Stimulated activated CD4-positive, alpha-beta T cell treated with anti-CD3 and anti-CD28 coated beads, Interleukin-4, amount 100 ng/mL, for 1 hour (primary cell): ENCODE results near the gene IRAK3.
A peak's percentile ranks its signal among the peaks of the same experiment; 100 is the strongest.

Experiments used
- DNase-seq: peaks from one replicate; pipeline ENCODE4 v3.0.0-alpha.2; 2020

IRAK3 gene, protein sequence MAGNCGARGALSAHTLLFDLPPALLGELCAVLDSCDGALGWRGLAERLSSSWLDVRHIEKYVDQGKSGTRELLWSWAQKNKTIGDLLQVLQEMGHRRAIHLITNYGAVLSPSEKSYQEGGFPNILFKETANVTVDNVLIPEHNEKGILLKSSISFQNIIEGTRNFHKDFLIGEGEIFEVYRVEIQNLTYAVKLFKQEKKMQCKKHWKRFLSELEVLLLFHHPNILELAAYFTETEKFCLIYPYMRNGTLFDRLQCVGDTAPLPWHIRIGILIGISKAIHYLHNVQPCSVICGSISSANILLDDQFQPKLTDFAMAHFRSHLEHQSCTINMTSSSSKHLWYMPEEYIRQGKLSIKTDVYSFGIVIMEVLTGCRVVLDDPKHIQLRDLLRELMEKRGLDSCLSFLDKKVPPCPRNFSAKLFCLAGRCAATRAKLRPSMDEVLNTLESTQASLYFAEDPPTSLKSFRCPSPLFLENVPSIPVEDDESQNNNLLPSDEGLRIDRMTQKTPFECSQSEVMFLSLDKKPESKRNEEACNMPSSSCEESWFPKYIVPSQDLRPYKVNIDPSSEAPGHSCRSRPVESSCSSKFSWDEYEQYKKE

DNA sequence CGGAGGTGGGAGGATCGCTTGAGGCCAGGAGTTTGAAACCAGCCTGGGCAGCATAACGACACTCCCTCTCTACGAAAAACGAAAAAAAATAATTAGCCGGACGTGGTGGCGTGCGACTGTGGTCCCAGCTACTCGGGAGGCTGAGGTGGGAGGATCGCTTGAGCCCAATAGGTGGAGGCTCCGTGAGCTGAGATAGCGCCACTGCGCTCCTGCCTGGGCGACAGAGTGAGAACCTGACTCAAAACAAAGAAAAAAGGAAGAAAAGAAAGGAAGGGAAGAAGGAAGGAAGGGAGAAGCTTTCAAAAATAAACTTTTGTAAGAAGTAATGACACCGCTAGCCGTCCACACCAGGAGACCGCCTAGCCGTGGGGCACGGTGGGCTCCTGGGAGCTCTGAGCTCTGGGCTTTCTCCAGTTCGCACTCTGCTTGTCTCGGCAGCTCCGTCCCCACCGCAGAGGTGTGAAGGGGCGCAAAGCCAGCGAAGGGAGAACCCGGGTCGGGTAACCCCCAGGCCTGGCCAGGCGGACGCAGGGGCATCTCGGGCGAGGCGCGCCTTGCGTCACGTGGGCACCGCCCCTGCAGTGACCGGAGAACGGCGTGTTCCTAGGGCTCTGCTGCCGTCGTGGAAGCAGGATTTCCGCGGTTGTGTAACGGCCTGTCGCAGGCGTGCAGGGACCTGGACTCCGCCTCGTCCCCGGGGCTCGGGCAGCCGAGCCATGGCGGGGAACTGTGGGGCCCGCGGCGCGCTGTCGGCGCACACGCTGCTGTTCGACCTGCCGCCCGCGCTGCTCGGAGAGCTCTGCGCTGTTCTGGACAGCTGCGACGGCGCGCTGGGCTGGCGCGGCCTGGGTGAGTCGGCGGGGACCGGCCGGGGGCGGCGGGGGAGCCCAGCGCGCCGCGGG is at the start of gene IRAK3:
TSS of gene IRAK3 (plus strand) at position 631 of the 902 bp plus-strand sequence. CDS start at position 717, 86 bp downstream.
- DNase-seq = peak; percentile 29

DNA sequence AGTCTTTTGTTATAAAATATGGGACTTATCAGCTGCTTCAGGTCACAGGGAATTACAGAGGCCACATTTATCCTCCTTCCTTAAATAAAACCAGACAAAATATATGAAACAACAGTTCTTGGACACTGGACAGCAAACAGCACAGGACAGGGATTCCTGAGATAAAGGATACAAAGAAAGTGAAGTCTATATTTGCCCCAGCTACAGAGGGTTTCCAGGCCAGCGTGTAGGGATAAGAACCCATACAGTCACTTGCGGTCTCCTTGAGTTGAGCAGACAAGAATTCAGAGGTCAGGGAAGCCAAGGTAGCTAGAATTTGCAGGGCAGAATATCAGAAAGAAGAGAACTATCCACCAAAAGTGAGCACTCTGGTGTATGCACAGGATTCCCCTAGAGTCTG is 49.7 kb upstream of the IRAK3 start:
- no peak for DNase-seq

DNA sequence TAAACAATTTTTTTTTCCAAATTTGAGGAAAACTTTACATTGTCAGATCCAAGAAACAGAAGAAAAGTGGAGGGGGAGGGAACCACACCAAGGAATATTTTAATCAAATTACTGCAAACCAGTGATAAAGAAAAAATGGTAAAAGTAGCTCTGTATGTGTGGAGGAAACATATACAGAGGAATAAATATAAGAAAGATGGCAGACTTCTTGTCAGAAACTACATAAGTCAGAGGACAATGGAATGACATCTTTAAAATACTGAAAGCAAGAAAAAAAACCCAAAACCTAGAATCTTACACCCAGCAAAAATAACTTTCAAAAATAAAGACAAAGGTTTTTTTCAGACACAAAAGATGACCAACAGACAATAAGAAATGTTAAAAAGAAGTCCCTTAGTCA is 48.3 kb upstream of the IRAK3 start:
- no peak for DNase-seq

DNA sequence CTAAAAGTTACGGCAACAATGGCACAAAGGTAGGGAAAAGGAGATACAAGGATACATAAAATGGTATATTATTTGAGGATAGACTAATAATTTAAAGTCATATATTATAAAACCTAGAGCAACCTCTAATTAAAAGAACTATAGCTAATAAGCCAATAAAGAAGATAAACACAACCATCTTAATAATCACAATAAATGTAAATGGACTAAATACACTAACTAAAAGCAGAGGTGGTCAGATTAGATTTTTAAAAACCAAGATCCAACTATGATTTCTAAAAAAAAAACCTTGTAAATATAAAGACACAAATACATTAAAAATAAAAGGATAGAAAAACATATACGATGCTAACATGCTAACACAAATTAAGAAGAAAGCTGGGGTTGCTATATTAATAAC is 47.7 kb upstream of the IRAK3 start:
- no peak for DNase-seq

DNA sequence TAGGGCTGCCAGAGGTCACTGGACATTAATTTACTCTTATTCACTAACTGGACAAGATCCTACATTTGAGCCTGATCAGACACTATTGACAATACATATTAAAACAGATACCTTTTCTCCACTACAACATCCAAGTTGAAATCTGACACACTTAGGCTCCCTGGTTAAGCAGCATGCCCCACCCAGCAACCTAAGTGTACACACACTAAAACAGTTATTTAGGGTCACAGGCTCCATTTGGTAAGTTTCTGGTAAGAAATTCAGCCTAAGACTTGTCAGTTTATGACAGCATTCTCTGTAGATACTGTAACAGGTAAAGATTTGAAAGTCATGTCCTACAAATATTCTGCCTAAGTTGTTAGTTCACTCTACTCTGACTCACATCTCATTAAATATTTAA is 46.2 kb upstream of the IRAK3 start:
- DNase-seq = no peak

DNA sequence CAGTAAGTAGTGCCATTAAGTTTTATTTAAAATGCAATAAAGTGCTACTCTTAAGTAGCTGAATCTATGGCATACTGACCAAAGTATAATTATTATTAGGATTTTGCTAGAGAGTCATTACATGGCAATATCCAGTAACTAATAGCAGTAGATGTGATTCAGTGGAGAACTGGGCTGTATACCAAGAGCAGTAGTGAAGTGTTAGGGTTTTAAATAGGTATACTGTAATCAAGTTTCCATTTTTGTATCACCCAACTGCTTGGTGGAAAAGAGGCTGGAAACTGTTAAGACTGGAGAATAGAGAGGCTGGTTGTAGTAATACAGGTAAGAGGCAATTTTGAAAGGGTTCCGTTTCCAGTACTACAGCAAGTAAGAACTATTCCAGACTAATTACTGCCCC is 45.1 kb upstream of the IRAK3 start:
- DNase-seq = no peak

DNA sequence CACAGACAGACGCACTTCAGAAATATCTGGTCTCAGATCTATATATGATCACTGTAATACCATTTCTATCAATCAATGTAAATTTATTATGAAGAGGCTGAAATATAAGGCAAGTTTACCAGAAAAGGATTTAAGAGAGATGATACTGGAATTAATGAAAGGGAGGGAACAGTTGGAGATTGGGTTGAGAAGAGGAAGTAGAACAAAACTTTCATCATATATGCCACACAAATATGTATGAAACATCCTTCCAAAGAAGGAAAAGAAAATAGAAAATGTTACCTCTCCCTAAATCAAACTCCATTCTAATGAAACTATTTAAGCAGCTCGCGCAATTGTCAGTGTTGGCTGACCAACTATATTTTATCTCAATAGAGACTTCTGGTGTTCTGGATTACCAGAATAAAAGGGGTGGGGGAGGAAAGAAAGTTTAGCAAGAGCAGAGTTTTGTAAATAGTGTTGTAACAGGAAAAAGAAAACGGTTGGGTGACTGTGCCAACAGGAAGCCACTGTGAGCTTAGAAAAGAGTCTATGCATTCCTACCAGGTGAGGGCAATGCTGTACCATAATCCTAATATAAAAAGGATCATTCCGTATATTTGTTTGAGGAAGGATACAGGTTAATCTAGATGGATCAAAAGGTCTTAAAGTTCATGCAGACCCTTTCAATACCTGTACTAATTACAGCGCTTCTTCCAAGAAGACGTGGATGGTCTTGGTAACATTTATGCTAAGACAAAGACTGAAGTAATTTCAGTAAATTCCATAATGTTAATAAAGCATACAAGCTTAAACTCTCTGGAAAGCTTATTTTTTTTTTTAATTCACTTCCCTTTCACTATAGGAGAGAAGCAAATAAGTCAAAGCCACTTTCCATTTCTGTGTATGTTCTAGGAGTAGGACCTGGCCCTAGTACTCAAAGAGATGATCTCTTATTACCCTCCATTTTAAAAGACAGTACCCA is 43.9 kb upstream of the IRAK3 start:
- no peak for DNase-seq

DNA sequence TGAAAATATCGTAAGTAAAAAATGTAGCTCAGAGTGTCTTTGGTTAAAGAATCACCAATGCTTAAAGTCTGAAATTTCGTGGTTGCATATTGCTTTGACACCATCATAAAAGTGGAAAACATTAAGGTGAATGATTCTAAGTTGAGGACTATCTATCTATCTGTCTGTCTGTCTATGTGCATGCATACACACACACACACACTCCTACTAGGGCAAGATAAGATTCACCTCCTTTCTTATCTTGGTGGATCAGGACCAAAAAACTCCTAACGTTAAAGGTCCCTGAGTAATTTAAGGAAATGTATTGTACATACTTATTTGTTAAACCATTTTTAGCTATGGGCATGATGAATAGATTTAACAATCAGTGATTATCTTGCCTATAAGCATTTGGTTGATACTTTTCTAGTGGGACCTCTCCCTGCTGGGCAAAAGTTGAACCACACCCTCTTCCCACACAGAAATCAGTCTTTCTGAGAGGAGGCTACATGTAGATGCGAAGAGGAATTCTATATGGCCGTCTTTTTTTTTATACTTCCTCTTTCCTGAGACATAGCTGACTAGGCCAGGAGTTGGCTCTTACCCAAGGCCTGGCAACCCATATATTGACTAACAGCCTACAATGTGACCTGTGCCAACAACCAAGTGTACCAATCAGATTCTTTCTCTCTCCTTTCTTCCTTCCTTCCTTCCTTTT is 39.2 kb upstream of the IRAK3 start:
- DNase-seq = no peak

DNA sequence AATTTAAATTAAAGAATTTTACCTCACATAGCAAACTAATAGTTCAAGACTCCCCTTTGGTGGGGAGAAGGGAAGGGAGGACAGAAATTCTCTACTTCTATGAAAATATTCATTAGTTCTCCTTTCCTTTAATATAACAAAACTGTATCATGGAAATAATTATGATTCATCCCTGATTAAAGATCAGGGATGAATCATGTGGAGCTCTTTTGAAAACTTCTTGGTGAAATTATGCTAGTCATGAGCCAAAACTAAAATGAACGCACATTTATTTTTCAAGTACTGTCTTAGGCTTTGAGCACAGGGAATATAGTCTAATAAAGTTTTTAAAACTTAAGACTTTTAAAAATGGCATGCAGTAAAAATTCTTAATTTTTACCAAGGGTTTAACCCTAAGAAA is 36.3 kb upstream of the IRAK3 start:
- DNase-seq = no peak

DNA sequence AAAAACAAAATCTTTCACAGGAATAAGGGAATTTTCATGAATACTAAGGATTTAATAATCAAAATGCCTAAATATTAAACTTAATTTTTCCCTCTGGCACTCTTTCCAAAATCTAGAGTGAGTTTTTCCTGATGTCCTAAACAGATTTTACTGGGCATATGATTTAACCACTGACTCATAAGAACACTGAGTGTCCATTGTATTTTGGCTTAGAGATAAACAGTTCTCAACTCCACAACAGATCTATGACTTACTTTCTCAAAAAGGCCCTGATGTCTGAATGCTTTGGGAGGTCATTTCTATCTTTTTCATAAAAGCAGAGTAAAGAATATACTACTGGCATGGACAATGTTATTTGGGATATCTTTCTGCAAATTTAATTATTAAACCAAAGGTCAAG is 34.2 kb upstream of the IRAK3 start:
- DNase-seq = no peak

DNA sequence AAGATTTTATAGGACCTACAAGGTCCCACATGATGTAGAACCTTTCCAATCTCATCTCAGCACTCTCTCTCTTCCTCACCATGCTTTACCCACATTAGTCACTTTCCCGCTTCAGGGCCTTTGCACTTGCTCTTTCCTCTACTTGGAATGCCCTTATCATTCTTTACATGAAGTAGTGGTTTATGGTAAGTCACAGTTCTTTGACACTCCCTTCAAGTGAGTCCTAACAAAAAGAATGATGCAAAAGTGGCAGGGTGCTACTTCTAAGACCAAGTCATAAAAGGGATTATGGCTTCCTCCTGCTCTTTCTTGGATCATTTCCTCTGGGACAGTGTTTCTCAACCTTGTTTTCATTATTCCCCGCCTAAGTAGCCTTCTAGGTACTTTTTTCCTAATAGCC is 32.4 kb upstream of the IRAK3 start:
- no peak for DNase-seq

DNA sequence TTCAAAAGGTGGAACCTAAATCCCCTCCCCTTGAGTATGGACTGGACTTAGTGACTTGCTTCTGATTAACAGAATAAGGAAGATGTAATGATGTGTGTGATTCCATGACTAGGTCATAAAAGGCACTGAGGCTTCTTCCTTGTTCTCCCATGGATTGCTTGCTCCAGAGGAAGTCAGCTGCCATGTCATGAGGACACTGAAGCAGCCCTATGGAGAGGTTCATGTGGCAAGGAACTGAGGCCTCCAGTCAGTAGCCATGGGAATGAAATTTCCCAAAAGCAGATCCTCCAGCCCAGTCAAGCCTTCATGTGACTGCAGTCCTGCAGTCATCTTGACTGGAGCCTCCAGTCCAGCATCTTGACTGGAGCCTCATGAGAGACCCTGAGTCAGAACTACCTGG is 29.9 kb upstream of the IRAK3 start:
- no peak for DNase-seq

DNA sequence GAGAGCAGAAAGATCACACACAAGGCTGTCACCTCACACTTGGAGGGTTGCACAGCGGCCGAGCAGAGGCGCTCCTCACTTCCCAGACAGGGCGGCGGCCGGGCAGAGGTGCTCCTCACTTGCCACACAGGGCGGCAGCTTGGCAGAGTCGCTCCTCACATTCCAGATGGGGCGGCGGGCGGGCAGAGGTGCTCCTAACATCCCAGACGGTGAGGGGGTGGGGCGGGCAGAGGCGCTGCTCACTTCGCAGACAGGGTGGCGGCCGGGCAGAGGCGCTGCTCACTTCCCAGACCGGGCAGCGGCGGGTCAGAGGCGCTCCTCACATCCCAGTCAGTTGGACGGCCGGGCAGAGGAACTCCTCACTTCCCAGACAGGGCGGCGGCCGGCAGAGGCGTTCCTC is 28.3 kb upstream of the IRAK3 start:
- no peak for DNase-seq

DNA sequence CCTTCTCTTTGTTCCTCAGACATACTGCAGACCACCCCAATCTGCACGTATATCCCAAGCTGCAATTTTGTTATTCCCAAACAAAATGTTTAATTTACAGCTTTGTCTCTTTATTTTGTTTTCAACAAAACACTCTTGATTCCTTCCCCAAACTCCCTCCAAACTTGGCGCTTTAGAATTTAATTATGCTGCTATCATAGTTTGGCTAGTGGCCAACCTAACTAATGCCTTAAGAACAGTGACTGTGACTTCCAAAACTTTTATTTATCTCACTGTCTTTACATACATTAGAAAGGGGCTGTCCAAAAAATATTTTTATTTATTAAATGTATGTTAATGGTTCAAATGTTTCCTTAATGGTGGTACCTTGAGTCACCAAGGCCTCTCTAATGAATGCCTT is 26.3 kb upstream of the IRAK3 start:
- DNase-seq = no peak

DNA sequence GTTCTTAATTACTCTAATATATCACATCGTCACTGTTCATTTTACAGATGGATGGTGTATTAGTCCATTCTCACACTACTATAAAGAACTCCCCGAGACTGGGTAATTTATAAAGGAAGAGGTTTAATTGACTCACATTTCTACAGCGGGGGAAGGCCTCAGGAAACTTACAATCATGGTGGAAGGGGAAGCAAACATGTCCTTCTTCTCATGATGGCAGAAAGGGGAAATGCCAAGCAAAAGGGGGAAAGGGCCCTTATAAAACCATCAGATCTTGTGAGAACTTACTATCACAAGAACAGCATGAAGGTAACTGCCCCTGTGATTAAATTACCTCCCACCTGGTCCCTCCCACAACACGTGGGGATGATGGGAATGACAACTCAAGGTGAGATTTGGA is 25.7 kb upstream of the IRAK3 start:
- no peak for DNase-seq

DNA sequence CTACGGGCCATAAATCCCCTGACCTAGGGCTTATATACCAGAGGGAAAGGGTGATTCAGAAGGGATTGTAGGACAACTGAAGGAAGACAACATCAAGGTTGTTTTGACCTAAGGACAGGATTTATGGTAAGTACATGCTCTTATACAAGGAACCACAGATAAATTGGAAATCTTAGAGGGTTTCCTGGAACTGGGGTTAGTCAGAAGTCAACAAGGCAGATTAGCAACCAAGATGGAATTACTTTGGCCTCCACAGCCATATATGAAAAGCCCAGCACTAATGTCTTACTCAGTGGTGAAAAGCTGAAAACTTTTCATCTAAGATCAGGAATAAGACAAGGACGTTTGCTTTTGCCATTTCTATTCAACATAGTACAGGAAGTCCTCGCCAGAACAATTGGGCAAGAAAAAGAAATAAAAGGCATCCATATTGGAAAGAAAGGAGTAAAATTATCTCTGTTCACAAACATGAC is 24.6 kb upstream of the IRAK3 start:
- no peak for DNase-seq

DNA sequence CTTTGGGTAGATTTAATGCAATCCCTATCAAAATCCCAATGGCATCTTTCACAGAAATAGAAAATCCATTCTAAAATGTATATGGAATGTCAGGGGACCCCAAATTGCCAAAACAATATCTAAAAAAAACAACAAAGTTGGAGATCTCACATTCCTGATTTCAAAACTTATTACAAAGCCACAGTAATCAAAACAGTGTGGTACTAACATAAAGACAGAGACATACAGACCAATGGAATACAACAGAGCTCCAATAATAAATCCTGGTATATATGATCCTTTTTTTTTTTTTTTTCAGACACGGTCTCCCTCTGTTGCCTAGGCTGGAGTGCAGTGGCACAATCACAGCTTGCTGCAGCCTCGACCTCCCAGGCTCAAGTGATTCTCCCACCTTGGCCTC is 23.9 kb upstream of the IRAK3 start:
- no peak for DNase-seq

DNA sequence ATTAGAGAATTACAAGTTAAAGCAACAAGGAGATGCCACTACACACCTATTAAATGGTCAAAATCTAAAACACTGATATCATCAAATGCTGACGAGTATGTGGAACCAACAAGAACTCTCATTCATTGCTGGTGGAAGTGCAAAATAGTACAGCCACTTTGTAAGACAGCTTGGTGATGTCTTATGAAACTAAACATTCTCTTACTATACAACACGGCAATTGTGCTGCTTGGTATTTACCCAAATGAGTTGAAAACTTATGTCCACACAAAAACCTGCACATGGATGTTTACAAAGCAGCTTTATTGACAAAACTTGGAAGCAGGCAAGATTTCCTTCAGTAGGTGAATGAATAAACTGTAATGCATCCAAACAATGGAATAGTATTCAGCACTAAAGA is 22.5 kb upstream of the IRAK3 start:
- no peak for DNase-seq

DNA sequence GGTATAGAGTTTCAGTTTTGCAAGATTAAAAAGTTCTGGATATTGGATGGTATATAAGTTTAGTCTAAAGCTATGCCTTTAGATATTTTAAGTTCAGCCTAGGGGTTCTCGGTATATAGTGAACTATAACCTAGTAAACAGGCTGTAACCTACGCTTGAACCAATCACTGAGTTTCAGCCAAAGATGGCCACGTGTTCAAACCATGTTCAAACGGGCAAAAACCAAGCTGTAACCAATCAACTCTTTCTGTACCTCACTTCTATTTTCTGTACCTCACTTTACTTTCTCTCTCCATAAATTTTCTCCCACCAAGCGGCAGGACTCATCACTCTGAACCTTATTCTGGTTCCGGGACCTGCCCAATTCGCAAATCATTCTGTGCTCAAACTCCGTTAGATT is 20.6 kb upstream of the IRAK3 start:
- no peak for DNase-seq

DNA sequence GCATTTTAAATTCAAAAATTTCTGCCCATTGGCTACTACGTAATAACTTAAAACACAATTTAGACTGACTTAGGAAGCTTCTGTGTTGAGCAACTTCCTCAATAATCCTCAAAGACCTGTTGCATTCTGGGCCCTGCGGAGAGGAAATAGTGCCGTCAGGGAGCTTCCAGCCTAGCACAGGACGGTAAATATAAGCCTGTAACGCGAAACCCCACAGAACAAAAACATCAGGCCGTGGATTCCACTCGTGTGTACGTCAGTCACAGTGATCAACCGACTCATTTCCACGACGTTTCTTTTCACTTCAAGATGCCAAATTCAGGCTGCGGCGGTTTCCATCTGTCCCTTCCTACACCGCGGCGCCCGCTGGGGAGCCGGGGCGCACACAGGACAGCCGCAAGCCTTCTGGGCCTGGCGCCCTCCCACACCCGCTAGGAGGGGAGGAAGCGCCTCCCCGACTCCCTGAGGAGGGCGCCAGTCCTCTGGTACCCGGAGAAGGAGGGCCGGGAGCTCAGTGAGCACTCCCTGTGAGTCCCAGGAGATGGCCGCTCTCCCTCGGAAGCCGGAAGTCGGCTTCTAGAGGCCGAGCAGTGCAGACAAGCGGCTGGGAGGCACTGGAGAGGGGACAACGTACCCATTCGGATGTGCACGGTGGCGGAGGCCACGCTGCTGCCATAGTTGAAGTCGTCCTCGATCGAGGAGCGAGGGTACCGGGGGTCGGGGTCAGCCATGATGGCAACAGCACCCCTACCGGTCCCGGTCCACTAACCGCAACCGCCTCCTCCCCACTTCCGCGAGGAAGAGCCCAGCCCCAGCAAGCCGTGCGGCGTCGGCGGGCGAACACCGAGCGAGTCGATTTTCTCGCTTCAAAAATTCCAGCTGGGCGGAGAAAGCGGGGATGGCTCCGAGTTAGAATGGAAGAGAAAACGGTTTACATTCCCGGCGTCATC is 19.5 kb upstream of the IRAK3 start, which contains the start of gene TMBIM4:
TSS of gene TMBIM4 (minus strand) at position 776 of the 950 bp plus-strand sequence. CDS start at position 731, 45 bp downstream.
- DNase-seq = peak; percentile 85
